ENCODE measurements around the gene PDZRN3.

Gene PDZRN3

DNA sequence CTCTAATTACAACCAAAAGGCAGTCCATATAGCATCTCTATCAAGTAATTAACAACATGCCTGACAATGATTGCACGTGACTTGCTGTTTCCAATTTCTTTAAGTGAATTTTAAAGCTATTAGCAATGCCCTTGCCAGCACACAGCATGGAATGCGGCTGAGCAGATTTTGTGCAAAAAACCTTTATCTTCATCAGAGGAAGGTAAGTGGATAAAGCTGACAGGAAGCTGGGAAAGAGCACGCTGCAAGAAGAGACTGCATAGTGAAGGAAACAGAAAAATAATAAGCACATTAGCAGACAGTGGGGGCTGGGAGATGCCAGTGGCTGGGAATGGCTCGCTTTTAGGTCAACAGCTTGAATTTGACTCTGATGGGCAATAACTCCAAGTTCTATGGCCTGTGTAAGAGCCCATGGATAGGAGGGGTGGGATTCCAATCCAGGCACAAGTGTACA is 138.8 kb downstream of the PDZRN3 start:
- TF ChIP-seq FOXP2 (optimal IDR thresholded peaks at IDR 0.05; ENCODE audit: borderline replicate concordance, extremely low read depth, extremely low read length, insufficient read depth) (no peak), TAF1 (IDR thresholded peaks at IDR 0.05; ENCODE audit: borderline replicate concordance, insufficient read depth, low read length) (no peak)
- TF ChIP-seq, protein P1, sequence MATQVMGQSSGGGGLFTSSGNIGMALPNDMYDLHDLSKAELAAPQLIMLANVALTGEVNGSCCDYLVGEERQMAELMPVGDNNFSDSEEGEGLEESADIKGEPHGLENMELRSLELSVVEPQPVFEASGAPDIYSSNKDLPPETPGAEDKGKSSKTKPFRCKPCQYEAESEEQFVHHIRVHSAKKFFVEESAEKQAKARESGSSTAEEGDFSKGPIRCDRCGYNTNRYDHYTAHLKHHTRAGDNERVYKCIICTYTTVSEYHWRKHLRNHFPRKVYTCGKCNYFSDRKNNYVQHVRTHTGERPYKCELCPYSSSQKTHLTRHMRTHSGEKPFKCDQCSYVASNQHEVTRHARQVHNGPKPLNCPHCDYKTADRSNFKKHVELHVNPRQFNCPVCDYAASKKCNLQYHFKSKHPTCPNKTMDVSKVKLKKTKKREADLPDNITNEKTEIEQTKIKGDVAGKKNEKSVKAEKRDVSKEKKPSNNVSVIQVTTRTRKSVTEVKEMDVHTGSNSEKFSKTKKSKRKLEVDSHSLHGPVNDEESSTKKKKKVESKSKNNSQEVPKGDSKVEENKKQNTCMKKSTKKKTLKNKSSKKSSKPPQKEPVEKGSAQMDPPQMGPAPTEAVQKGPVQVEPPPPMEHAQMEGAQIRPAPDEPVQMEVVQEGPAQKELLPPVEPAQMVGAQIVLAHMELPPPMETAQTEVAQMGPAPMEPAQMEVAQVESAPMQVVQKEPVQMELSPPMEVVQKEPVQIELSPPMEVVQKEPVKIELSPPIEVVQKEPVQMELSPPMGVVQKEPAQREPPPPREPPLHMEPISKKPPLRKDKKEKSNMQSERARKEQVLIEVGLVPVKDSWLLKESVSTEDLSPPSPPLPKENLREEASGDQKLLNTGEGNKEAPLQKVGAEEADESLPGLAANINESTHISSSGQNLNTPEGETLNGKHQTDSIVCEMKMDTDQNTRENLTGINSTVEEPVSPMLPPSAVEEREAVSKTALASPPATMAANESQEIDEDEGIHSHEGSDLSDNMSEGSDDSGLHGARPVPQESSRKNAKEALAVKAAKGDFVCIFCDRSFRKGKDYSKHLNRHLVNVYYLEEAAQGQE (IDR thresholded peaks at IDR 0.05; ENCODE audit: insufficient read depth in 1 of 2, low read depth in 2 of 2, low read length in 2 of 2): no peak

DNA sequence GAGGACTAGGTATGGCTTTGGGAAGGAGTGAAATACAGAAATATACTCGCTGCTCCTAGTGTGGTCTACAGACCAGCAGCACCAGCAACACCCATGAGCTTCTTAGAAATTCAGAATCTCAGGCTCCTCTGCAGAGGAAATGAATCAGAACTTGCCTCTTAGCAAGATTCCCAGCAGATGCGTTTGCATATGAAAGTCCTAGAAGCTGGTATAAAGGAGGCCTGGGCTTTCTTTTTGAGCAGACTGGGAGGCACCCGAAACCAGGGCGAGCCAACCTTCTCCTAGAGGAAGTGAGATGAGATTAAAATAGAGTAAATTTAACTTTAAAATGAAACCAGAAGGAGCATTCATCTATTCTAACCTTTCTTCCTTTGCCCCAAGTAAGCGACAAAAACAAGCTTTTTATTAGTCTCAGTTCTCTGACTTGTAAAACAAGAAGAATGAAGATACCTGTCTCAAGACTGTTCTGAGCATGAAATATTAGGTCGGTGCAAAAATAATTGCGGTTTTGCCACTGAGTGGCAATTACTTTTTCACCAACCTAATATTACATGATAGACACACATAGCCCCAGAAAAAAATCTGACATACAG is 140.0 kb downstream of the PDZRN3 start:
- TF ChIP-seq POLR2AphosphoS5 (IDR thresholded peaks at IDR 0.05; ENCODE audit: low read depth, low read length) (no peak), SIN3A (IDR thresholded peaks at IDR 0.05; ENCODE audit: borderline replicate concordance, insufficient read depth, low read length) (no peak), FOXP2 (optimal IDR thresholded peaks at IDR 0.05; ENCODE audit: borderline replicate concordance, extremely low read depth, extremely low read length, insufficient read depth) (no peak), TAF1 (IDR thresholded peaks at IDR 0.05; ENCODE audit: borderline replicate concordance, insufficient read depth, low read length) (no peak)
- TF ChIP-seq, protein P1 (IDR thresholded peaks at IDR 0.05; ENCODE audit: insufficient read depth in 1 of 2, low read depth in 2 of 2, low read length in 2 of 2): no peak

DNA sequence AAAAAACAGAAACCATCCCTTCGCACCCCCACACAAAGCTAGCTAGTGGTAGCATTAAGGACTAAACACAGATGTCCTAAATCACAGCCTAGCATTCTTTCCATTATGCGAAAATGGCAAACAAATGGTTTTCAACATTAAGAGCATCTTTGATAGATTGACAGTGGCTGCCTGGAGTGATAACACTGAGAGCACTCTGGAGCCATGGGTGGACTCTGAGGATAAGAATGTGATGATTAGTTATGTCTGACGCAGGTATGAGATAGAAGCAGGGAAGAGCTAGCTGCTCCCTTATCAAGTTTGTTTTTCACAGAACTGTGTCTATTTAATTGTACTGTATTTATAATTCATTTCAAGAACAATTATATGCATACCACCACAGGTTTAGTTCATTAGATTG is 142.9 kb downstream of the PDZRN3 start:
- TF ChIP-seq SIN3A (IDR thresholded peaks at IDR 0.05; ENCODE audit: borderline replicate concordance, insufficient read depth, low read length): no peak
- no peak for TF ChIP-seq POLR2AphosphoS5 (IDR thresholded peaks at IDR 0.05; ENCODE audit: low read depth, low read length)
- TF ChIP-seq FOXP2 (optimal IDR thresholded peaks at IDR 0.05; ENCODE audit: borderline replicate concordance, extremely low read depth, extremely low read length, insufficient read depth): no peak
- TF ChIP-seq, protein P1 (IDR thresholded peaks at IDR 0.05; ENCODE audit: insufficient read depth in 1 of 2, low read depth in 2 of 2, low read length in 2 of 2): no peak
- no peak for TF ChIP-seq TAF1 (IDR thresholded peaks at IDR 0.05; ENCODE audit: borderline replicate concordance, insufficient read depth, low read length)

DNA sequence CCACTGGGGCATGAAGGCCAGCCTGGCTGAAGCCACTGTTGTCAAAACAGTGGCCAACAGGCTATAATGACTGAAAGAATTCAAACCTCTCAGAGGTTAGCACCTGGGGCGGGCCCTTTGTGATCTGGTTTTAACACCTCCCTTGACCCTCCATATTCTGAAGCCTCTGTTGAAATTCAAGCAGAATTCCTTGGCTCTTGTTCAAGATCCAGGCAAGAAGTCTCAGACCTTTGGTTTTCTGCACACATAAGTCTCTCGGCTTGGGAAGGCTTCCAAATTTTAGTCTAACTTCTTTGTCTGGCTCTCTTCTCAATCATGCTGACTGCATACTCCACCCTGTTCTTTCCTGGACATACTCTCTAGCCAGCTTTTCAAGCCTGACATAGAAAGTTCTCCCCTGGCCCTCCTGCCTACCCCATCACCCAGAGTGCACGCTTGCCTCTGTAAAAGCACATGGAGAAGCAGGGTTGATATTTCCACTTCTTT is 144.5 kb downstream of the PDZRN3 start:
- TF ChIP-seq POLR2AphosphoS5 (IDR thresholded peaks at IDR 0.05; ENCODE audit: low read depth, low read length): no peak
- TF ChIP-seq TAF1 (IDR thresholded peaks at IDR 0.05; ENCODE audit: borderline replicate concordance, insufficient read depth, low read length): no peak
- no peak for TF ChIP-seq SIN3A (IDR thresholded peaks at IDR 0.05; ENCODE audit: borderline replicate concordance, insufficient read depth, low read length)
- TF ChIP-seq, protein P1 (IDR thresholded peaks at IDR 0.05; ENCODE audit: insufficient read depth in 1 of 2, low read depth in 2 of 2, low read length in 2 of 2): no peak
- no peak for TF ChIP-seq FOXP2 (optimal IDR thresholded peaks at IDR 0.05; ENCODE audit: borderline replicate concordance, extremely low read depth, extremely low read length, insufficient read depth)
